ENCODE results near the gene ATP2B2. TPM values are rescaled to one million over a fixed set of nuclear protein-coding genes. Genes with fewer than 3 reads are reported as not detected.

Gene ATP2B2
- total and polyA plus RNA-seq, 10 of the 15 experiments (the other 5 are each of a cell fraction or from before 2014, with no cell fraction given) = 0.04 TPM; not detected in 9

DNA sequence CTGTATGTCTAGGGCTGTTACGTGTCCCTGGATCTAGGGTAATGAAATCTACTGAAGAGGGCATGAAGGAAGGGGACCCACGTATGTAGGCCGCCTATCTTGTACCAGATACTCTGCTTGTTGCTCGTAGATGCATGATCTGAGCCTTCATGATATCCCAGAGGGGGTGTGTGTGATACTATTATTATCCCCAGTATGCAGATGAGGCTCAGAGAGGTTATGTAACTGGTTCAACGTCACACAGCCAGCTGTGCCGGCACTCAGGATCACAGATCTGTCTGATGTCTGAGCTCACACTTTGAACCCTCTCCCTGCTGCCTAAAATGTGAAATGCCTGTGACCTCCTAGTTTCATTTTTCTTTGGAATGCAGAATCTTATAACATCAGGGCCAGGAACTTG is 148.3 kb downstream of the ATP2B2 start:
- CTCF ChIA-PET = interaction anchor here (1.3 kb wide), 1 partner anchor 10 kb away, joined by 3 read pairs; no protein-coding TSS in a partner anchor
- BruUV-seq (replicated peaks) = no TSS peak
- TF ChIP-seq FOS (IDR thresholded peaks at IDR 0.05; ENCODE audit: borderline replicate concordance, extremely low read depth, insufficient read length) = no peak
- no peak for TF ChIP-seq ASH2L (IDR thresholded peaks at IDR 0.05; ENCODE audit: borderline replicate concordance, low read depth)
- TF ChIP-seq STAT3 (IDR thresholded peaks at IDR 0.05; ENCODE audit: low read depth, low read length) = no peak
- TF ChIP-seq, protein P1, sequence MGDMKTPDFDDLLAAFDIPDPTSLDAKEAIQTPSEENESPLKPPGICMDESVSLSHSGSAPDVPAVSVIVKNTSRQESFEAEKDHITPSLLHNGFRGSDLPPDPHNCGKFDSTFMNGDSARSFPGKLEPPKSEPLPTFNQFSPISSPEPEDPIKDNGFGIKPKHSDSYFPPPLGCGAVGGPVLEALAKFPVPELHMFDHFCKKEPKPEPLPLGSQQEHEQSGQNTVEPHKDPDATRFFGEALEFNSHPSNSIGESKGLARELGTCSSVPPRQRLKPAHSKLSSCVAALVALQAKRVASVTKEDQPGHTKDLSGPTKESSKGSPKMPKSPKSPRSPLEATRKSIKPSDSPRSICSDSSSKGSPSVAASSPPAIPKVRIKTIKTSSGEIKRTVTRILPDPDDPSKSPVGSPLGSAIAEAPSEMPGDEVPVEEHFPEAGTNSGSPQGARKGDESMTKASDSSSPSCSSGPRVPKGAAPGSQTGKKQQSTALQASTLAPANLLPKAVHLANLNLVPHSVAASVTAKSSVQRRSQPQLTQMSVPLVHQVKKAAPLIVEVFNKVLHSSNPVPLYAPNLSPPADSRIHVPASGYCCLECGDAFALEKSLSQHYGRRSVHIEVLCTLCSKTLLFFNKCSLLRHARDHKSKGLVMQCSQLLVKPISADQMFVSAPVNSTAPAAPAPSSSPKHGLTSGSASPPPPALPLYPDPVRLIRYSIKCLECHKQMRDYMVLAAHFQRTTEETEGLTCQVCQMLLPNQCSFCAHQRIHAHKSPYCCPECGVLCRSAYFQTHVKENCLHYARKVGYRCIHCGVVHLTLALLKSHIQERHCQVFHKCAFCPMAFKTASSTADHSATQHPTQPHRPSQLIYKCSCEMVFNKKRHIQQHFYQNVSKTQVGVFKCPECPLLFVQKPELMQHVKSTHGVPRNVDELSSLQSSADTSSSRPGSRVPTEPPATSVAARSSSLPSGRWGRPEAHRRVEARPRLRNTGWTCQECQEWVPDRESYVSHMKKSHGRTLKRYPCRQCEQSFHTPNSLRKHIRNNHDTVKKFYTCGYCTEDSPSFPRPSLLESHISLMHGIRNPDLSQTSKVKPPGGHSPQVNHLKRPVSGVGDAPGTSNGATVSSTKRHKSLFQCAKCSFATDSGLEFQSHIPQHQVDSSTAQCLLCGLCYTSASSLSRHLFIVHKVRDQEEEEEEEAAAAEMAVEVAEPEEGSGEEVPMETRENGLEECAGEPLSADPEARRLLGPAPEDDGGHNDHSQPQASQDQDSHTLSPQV (IDR thresholded peaks at IDR 0.05) = no peak
- no peak for TF ChIP-seq SREBF1 (IDR thresholded peaks at IDR 0.05; ENCODE audit: low read length)
- TF ChIP-seq, protein P2, sequence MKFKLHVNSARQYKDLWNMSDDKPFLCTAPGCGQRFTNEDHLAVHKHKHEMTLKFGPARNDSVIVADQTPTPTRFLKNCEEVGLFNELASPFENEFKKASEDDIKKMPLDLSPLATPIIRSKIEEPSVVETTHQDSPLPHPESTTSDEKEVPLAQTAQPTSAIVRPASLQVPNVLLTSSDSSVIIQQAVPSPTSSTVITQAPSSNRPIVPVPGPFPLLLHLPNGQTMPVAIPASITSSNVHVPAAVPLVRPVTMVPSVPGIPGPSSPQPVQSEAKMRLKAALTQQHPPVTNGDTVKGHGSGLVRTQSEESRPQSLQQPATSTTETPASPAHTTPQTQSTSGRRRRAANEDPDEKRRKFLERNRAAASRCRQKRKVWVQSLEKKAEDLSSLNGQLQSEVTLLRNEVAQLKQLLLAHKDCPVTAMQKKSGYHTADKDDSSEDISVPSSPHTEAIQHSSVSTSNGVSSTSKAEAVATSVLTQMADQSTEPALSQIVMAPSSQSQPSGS (IDR thresholded peaks at IDR 0.05; ENCODE audit: low read length) = no peak
- TF ChIP-seq ETV6 (conservative IDR thresholded peaks at IDR 0.05 in 1 of 2, IDR thresholded peaks at IDR 0.05 in 1 of 2; ENCODE audit: borderline replicate concordance in 1 of 2, low read depth in 1 of 2) = no peak
- no peak for TF ChIP-seq ZSCAN29 (IDR thresholded peaks at IDR 0.05)
- no peak for TF ChIP-seq MYC (IDR thresholded peaks at IDR 0.05; ENCODE audit: insufficient read depth, insufficient read length, insufficient replicate concordance, low read length, severe bottlenecking)
- TF ChIP-seq SUPT20H (IDR thresholded peaks at IDR 0.05; ENCODE audit: borderline replicate concordance, control insufficient read depth, low read depth, low read length) = no peak
- no peak for TF ChIP-seq CEBPB (IDR thresholded peaks at IDR 0.05; ENCODE audit: borderline replicate concordance in 1 of 2, low read depth in 2 of 2, low read length in 2 of 2)
- TF ChIP-seq RFX5 (IDR thresholded peaks at IDR 0.05; ENCODE audit: low read depth, low read length) = no peak
- TF ChIP-seq ZNF207 (IDR thresholded peaks at IDR 0.05; ENCODE audit: borderline replicate concordance) = no peak
- no peak for TF ChIP-seq RUNX3 (IDR thresholded peaks at IDR 0.05; ENCODE audit: low read length)
- no peak for TF ChIP-seq EED (IDR thresholded peaks at IDR 0.05; ENCODE audit: low read depth)
- TF ChIP-seq SIN3A (IDR thresholded peaks at IDR 0.05; ENCODE audit: low read depth, low read length) = no peak
- TF ChIP-seq, protein P3, sequence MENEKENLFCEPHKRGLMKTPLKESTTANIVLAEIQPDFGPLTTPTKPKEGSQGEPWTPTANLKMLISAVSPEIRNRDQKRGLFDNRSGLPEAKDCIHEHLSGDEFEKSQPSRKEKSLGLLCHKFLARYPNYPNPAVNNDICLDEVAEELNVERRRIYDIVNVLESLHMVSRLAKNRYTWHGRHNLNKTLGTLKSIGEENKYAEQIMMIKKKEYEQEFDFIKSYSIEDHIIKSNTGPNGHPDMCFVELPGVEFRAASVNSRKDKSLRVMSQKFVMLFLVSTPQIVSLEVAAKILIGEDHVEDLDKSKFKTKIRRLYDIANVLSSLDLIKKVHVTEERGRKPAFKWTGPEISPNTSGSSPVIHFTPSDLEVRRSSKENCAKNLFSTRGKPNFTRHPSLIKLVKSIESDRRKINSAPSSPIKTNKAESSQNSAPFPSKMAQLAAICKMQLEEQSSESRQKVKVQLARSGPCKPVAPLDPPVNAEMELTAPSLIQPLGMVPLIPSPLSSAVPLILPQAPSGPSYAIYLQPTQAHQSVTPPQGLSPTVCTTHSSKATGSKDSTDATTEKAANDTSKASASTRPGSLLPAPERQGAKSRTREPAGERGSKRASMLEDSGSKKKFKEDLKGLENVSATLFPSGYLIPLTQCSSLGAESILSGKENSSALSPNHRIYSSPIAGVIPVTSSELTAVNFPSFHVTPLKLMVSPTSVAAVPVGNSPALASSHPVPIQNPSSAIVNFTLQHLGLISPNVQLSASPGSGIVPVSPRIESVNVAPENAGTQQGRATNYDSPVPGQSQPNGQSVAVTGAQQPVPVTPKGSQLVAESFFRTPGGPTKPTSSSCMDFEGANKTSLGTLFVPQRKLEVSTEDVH (IDR thresholded peaks at IDR 0.05; ENCODE audit: low read depth, partially characterized antibody) = no peak

More for the DNA sequence above, 148.3 kb downstream of the ATP2B2 start:
- Histone ChIP-seq H3K4me1 (ENCODE audit: control insufficient read depth, insufficient read depth, low read length) (no peaks in the 10 kb centered on the region; the same call in 1 of the 2 replicates), H3K36me3 (ENCODE audit: control insufficient read depth in 2 of 2, insufficient read depth in 2 of 2, low read length in 1 of 2) (no peaks in the 10 kb centered on the region), H3K27ac (ENCODE audit: control insufficient read depth, insufficient read depth) (no peak overlapping the region), H3K4me2 (ENCODE audit: control insufficient read depth, insufficient read depth) (no peak overlapping the region), H3K9me3 (replicated peaks; ENCODE audit: control insufficient read depth, insufficient read depth, low read length) (no peaks in the 10 kb centered on the region), H3K4me3 (no peak overlapping the region), H3K27me3 (replicated peaks in 1 of 2; ENCODE audit: control insufficient read depth in 2 of 2, insufficient read depth in 2 of 2, low read length in 1 of 2) (peaks cover 2 to 3% of the 10 kb centered on the region in 2 experiments; a peak in 3 of 4 replicates), H3K9ac (ENCODE audit: control insufficient read depth, insufficient read depth, low read length) (no peak overlapping the region), H4K20me1 (ENCODE audit: control insufficient read depth, insufficient read depth) (0 out of 2 replicates have a peak, but pooled peaks cover 4% of the 10 kb centered on the region), H3K79me2 (ENCODE audit: control insufficient read depth, insufficient read depth, low read length) (no peaks in the 10 kb centered on the region), H2AFZ (ENCODE audit: control insufficient read depth, low read depth, low read length) (no peak overlapping the region)
- DNase-seq (ENCODE audit: low read depth, low spot score) (no peak), FAIRE-seq (no peak), ATAC-seq (no peak)
- in situ Hi-C loops (cut with MboI) = no loop called here
- RAD21 ChIA-PET (ENCODE audit: unreplicated experiment) = interaction anchor here (0.9 kb wide), 1 partner anchor 13 kb away, joined by 3 read pairs; no protein-coding TSS in a partner anchor
- POLR2A ChIA-PET = no interaction called here
- intact Hi-C loops (cut with micrococcal nuclease; ENCODE audit: unreplicated experiment) = no loop called here
- SMC1A ChIA-PET (ENCODE audit: uncharacterized antibody, unreplicated experiment) = interaction anchor here (1.1 to 1.4 kb wide), 2 partner anchors 12 to 32 kb away, joined by 3 read pairs; no protein-coding TSS in a partner anchor
- 28% methylated on average over 6 of the region's 6 CpGs for WGBS (ENCODE audit: insufficient coverage, insufficient replicate concordance, low lambda C conversion rate, missing lambda C conversion rate)
